ENCODE data around the gene RAB3C.

Gene RAB3C

GRCh38 chr5:58737671-58738070, 154.8 kb downstream of the RAB3C start:
- DNase-seq: no peak

GRCh38 chr5:58738336-58738735, 155.5 kb downstream of the RAB3C start:
- no peak for DNase-seq

GRCh38 chr5:58739051-58739450, 156.2 kb downstream of the RAB3C start:
- no peak for DNase-seq

- DNase-seq: no peak
Measured at GRCh38 chr5:58740956-58741355, 158.1 kb downstream of the RAB3C start.

- no peak for DNase-seq
Measured at GRCh38 chr5:58745350-58745749, 162.5 kb downstream of the RAB3C start.

- no peak for DNase-seq
Measured at GRCh38 chr5:58746321-58746720, 163.4 kb downstream of the RAB3C start.

- no peak for DNase-seq
Measured at GRCh38 chr5:58750036-58750435, 167.2 kb downstream of the RAB3C start.

GRCh38 chr5:58751222-58751837, 168.5 kb downstream of the RAB3C start:
- peak; percentile 23 for DNase-seq

GRCh38 chr5:58752104-58752503, 169.2 kb downstream of the RAB3C start:
- no peak for DNase-seq

- DNase-seq: no peak
Measured at GRCh38 chr5:58753446-58753845, 170.6 kb downstream of the RAB3C start.

GRCh38 chr5:58754250-58754649, 171.4 kb downstream of the RAB3C start:
- no peak for DNase-seq

- DNase-seq: no peak
Measured at GRCh38 chr5:58755397-58755796, 172.5 kb downstream of the RAB3C start.

- DNase-seq: peak; percentile 5
Measured at GRCh38 chr5:58759745-58760144, 176.9 kb downstream of the RAB3C start.

- no peak for DNase-seq
Measured at GRCh38 chr5:58760222-58760621, 177.3 kb downstream of the RAB3C start.

GRCh38 chr5:58761407-58761806, 178.5 kb downstream of the RAB3C start:
- DNase-seq: peak; percentile 7

GRCh38 chr5:58763390-58763789, 180.5 kb downstream of the RAB3C start:
- peak; percentile 49 for DNase-seq

GRCh38 chr5:58764199-58764598, 181.3 kb downstream of the RAB3C start:
- peak; percentile 33 for DNase-seq

GRCh38 chr5:58765058-58765457, 182.2 kb downstream of the RAB3C start:
- DNase-seq: no peak

- no peak for DNase-seq
Measured at GRCh38 chr5:58767104-58767503, 184.2 kb downstream of the RAB3C start.

- DNase-seq: no peak
Measured at GRCh38 chr5:58770136-58770535, 187.3 kb downstream of the RAB3C start.

GRCh38 chr5:58771796-58772195, 188.9 kb downstream of the RAB3C start:
- DNase-seq: no peak

GRCh38 chr5:58773744-58774441, 191.0 kb downstream of the RAB3C start:
- no peak for DNase-seq

- DNase-seq: no peak
Measured at GRCh38 chr5:58774937-58775336, 192.1 kb downstream of the RAB3C start.

- DNase-seq: no peak
Measured at GRCh38 chr5:58775701-58776262, 192.9 kb downstream of the RAB3C start.

- no peak for DNase-seq
Measured at GRCh38 chr5:58776559-58776958, 193.7 kb downstream of the RAB3C start.
